Bronchus fibroblast of lung (primary cell): Measurements from ENCODE around the gene CFAP92. TPM values are rescaled to one million over a fixed set of nuclear protein-coding genes. Genes with fewer than 3 reads are reported as not detected.

Experiments used
- total RNA-seq: library from RNA; depleted of rRNA; stranded (reverse); fragments of >200 nt; gene quantifications from 2 replicates; pipeline ENCODE4 v1.2.3, GENCODE V29; 2015

Gene CFAP92
- total RNA-seq, result not detected in 2 replicates

GRCh38 chr3:128993461-128994172 is at the start of gene CFAP92:
Gene CFAP92 (minus strand): TSS chr3:128994076. CDS start chr3:128993304, 772 bp downstream.

GRCh38 chr3:129001101-129001805 is 7.4 kb upstream of the CFAP92 start, which contains the start of gene EFCC1:
Gene EFCC1 (plus strand): TSS chr3:129001304. CDS start chr3:129001629, 325 bp downstream.

GRCh38 chr3:128879125-128879969 is 114.5 kb downstream of the CFAP92 start, which contains the start of gene ACAD9:
Gene ACAD9 (plus strand): TSS chr3:128879620. CDS start chr3:128879692, 72 bp downstream.

Other genes starting within 250 kb of the CFAP92 start
- gene ACAD9, start 114.5 kb downstream of the CFAP92 start, total RNA-seq, result 34.3 and 37.7 TPM in 2 replicates
- not detected in 2 replicates for gene EFCC1, start 7.2 kb upstream of the CFAP92 start, total RNA-seq
- gene GP9, start 66.7 kb upstream of the CFAP92 start, total RNA-seq, result not detected in 2 replicates
- 12.9 and 15.0 TPM in 2 replicates for gene RAB43, start 127.7 kb upstream of the CFAP92 start, total RNA-seq
- gene ISY1, start 167.0 kb upstream of the CFAP92 start, total RNA-seq, result 19.6 and 21.4 TPM in 2 replicates
- gene CNBP, start 189.8 kb upstream of the CFAP92 start, total RNA-seq, result 243 TPM in 2 replicates